NCI-H1048 (cell line): ENCODE measurements around the gene LRRC74A.

ENCODE experiments used
- DNase-seq: peaks from one replicate; lab custom pipeline; 2025; lab: John Stamatoyannopoulos, UW

LRRC74A gene

DNA sequence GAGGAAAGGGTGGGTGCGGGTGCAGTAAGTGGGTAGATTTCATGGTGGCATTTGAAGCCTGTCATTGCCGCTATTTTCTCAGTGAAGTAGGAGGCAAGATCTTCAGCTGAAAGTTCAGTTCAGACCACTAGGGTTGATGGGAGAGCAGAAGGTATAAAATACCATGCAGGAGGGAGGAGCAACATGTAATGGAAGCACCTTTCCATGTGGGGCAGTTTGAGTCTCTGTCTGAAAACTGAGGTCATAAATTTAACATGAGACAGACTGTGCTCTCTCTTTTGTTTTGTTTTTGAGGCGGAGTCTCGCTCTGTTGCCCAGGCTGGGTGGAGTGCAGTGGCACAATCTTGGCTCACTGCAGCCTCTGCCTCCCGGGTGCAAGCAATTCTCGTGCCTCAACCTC is 22.7 kb downstream of the LRRC74A start:
- DNase-seq: no peak

DNA sequence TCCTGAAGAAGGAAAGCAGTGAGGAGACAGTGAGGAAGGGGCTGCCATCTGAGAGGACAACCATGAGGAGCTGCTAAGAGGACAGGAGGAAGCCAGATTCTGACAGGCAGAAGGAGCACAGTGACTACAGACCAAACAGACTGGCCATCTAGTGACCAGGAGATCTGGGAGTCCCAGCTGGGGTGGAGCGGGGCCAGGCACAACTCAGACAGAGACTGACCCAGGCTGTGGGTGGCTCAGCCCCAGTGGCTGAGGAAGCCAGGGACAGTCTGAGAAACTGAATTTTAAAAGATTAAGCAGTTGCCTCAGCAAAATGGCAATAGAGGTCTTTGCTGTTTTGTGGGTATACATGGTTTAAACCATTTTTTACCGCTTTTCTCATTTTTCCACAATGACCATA is 28.9 kb downstream of the LRRC74A start:
- no peak for DNase-seq

DNA sequence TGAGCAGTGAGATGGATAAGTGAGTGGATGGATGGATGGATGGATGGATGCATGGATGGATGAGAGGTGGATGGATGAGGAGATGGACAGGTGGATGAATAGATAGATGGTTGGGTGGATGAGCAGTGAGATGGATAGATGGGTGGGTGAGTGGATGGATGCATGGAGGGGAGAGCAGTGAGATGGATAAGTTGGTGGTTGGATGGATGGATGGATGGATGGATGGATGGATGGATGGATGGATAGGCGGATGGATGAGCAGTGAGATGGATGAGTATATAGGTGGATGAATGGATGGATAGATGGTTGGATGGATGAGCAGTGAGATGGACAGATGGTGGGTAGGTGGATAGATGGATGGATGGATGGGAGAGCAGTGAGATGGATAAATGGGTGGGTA is 30.6 kb downstream of the LRRC74A start:
- DNase-seq: no peak

DNA sequence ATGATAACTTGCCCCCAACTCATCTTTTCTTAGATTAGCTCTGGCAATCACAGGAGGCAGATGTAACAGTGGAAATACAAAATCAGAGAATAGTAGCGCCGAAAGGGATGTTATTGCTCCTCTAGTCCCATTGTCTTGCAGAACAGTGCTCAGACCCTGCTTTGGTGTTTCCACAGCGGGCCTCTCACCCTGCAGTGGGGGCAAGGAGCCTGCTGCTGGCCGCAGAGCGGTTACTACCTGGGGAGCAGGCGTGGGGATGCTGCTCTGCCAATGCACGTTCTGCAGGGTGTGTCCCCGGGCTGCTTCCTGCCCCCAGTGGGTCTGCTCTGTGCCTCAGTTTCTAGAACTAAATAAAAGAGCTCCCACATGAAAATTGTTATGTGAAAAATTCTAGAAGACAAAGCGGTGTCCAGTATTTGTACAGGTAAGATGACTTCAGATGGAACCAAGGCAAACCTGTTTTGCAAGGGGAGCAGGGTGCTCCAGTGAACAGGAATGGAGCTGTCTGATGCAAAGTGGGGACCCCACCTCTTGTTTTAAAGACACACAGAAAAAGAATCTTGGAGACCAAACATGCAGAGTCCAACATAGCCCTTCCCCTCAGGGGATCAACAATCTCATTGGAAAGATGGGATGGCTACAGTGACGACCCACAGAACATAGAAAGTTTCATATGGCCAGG is 35.5 kb downstream of the LRRC74A start:
- DNase-seq: no peak

DNA sequence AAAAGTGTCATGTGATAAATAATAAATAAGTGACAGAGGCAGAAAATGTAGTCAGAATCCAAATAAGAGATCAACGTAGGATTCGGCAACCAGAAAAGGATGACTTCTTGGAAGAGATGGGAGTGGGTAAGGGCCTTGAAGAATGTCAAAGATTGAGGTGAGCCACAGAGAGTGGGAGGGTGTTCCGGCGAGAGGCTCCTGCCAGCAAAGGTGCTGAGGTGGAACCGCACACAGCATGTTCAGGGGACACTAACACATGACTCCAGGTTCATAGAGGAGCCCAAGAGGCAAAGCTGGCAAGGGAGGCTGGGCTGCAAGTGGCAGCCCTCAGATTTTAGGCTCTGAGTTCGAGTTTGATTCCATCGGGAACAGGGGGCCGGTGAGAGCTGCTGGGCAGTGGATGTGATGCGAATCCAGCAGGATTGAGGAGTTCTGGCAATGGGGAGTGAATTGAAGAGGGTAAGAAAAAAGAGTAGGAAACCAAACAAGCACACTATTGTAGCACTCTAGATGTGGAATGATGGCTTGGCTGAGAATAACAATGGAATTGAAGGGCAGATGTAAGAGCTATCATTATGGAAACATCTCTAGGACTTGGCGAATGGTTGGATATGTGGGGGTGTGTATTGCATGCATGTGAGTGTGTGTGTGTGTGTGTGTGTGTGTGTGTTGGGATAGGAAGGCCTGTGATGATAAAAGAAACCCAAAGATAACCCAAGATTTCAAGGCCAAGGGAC is 36.5 kb downstream of the LRRC74A start:
- no peak for DNase-seq

DNA sequence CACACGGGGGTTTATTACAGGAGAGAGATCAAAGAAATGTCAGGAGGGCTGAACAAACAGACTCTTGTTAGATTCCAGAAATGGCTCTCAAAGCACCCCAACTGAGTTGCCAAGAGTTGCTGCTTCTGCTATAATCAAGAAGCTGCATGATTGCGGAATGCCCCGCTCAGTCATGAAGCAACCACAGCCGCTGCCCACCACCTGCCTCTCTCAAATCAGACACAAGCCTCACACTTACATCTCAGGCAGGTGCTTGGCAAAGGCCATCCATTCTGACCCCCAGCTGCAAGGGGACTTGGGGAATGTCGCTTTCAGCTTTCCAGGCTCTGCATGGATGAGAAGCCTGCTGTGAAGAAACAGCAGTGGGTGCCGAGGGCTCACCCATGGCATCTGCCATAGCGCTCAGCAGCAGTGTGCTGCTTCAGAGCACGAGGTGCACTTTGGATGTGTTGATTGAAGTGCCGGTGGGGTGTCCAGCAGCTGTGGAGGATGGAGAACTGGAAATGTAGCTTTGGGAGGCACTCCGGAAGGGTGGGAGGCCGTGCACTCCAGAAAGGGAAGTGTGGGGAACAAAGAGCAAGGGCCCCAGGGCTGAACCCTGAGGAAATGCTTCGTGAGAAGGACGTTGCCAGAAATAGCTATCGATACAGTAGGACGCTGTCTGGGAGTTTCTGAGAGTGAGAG is 37.7 kb downstream of the LRRC74A start:
- no peak for DNase-seq

DNA sequence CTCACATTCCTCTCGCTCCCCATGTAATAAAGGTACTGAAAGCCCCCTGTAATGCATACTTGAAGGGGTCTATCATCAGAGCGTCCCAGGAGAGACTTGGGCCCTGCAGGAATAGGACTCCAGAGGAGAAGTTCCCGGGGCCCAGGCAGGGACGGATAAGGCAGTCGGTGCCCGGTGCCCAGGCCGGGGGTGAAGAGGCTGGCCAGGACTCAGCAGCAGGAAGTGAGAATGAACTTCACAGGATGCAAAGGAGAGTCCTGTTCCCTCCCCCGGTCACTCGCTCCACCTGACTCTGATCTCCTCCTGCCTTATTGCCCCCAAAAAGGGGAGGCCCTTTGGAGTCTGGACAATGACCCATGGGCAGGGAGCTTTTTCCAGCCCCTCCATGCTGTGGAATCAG is 40.2 kb downstream of the LRRC74A start:
- DNase-seq: no peak

DNA sequence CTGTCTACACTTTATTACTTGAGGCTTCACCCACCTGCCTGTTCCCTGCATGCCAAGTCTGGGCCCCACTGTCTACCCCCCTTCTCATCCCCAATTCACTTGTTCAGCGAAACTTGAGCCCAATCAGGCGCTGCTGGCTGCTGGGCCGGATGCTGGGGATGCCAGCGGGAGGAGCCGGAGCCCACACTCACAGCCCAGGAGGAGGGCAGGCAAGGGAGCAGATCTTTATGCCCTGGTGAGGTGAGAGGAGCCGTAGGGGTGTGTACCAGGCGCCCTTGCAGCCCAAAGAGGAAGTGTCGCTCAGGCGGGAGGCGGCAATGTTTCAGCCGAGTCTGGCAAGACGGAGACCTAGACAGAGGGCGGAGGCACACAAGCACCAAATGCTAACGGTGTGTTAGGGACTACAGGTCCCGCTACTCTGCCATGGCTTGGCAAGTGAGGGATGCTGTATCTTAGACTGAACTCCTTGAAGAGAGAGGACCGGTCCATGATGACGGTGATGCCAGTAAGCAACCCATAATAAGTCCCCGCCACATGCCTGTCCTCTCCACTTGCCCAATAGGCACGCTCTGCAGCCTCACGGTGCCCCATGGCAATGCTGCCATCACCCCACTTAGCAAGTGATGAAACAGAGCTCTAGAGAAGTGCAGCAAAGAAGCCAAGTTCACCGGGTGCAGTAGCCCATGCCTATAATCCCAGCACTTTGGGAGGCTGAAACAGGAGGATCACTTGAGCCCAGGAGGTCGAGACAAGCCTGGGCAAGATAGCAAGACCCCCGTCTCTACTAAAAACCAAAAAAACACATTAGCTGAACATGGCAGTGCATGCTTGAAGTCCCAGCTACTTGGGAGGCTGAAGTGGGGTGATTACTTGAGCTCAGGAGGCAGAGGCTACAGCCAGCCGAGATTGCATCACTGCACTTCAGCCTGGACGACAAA is 41.6 kb downstream of the LRRC74A start:
- DNase-seq: no peak

DNA sequence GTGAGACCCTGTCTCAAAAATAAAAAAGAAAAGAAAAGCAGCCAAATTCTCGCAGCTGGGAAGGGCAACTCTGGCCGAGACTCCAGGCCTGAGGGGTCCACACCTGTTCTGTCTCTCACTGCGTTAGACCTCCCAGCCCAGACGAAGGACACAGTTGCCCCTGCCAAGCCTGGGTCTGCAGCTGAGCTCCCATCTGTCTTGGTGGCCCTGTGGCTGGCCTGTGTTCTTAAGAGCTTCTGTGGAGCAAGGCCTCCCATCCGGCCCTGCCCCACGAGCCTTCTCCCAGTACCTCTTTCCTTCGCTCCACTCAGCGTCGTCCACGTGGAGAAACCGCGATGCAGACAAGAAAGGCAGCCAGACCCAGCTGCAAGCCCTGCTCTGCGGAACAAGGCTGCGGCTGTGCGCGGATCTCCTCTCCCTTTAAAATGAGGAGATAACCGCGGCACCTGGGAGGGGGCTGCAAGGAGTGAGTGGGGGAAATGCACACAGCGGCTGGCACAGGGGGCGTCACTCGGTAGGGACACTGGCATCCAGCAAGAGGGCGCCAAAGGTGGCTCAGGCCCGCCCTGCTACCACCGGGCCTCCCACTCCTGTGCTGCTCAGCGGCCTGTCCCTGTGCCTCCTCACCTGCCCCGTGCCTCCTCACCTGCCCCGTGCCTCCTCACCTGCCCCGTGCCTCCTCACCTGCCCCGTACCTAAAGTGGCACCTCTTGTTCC is 42.4 kb downstream of the LRRC74A start:
- no peak for DNase-seq

DNA sequence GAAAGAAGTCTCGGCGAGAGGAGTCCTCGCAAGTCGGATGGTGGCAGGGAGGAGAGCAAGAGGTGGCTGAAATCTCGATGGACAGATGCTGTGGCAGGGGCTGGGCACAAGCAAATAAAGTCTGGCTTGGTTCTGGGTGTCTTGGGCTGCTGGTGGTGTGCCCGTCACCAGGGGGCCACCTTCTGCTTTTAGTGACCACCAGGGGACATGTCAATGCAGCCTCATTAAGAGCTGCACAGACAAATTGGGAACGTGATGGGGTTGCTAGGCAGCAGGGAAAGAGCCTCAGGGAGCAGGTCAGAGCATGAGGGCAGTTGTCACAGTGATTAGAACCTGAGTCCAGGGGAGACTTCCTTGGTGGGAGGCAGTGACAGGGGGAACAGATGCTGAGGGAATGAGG is 44.0 kb downstream of the LRRC74A start:
- DNase-seq: no peak

DNA sequence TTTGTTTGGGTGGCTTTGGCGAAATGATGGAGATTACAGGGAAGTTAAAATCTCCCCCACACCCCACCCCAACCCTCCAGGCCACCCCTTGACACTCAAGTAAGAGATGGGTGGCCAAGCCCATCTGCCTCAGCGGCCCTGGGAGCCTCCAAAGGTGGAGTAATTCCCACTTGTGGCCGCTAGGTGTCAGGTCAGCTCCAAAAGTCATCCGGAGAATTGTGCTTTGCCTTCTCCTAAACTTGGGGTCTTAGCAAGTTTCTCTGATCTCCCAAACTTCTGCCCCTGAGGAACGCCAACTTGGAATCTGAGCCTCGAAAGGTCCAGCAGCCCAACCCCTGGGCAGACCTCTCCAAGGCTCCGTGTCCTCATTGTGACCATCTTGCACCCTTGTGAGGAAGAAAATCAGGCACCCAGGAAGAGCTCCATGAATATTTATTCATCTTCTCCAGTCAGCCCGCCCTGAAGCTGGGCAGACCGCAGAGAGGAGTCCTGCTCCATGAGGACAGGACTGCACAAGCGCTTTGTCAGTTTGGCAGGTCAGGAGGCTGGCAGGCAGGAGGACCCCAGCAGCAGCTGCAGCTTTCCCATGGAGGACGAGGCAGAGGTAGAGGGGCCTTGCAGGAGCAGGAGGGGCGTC is 46.7 kb downstream of the LRRC74A start:
- DNase-seq: peak; percentile 19

DNA sequence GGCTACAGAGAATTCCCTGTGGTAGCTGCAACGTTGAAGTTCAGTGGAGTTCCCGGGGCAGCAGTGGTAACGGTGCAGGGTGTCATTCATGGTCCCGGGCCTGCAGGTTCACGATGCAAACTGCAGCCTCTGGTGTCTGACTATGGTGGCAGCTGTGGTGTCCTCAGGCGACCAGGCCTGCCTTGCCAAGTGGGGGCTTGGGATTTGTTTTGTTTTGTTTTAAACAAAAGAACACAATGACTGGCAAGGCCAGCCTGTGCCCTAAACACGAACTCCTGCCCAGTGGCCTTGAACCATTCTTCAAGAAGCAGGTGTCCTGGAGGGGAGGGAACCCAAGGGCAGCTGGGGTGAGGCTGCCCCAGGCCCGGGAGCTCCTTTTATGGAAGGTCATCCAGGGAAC is 48.5 kb downstream of the LRRC74A start:
- DNase-seq: no peak

DNA sequence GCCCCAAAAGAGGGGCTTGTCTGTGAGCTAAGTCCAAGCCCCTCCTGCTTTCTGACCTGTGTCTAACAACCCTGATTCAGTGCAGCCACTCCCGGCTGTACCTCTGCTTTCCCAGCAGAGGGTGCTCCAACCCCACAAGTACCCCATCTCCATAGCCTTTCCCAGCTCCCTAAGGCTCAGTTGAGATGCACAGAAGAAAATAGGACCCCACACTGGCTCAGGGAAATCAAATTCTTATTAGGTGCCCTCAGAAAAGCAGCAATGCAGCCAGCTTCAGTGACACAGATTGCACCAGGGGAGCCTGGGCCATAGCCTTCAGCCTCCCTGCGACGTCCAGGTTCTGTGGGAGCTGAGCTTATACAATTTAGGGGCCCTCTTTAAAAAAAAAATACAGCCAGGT is 49.9 kb downstream of the LRRC74A start:
- peak; percentile 26 for DNase-seq

DNA sequence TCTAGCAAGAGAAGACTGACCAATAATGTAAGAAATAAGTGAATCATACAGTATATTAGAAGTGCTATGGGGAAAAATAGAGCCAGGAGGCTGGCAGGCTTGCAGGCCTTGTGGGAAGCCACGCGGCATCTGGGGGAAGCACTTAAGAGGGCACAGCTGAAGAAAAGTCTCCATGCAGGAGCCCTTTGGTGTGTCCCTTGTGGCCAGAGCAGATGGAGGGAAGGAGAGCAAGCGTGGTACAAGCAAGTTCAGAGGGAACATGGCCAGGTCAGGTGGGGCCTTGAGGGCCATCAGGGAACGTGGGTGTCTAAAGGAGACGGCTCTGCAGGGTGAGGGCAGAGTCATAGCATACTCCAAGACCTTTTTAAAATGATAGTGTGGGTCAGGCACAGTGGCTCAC is 51.7 kb downstream of the LRRC74A start:
- no peak for DNase-seq

DNA sequence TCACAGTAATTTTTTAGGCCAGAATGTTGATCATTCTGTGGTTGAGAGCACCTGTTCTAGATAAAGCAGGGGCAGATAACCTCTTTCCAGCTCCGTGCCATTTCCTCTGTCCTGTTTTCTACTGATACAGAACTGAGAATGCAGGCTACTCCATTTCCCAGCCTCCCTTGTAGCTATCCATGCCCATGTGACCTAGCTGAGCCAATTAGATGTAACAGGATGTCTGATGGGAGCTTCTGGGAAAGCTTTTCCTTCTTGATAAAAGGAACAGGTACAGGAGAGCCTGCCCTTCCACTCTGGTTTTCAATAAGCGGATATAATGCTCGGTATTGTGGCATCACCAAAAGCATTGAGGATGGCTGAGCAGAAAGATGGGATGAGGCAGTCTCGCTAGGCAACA is 54.2 kb downstream of the LRRC74A start:
- DNase-seq: no peak

DNA sequence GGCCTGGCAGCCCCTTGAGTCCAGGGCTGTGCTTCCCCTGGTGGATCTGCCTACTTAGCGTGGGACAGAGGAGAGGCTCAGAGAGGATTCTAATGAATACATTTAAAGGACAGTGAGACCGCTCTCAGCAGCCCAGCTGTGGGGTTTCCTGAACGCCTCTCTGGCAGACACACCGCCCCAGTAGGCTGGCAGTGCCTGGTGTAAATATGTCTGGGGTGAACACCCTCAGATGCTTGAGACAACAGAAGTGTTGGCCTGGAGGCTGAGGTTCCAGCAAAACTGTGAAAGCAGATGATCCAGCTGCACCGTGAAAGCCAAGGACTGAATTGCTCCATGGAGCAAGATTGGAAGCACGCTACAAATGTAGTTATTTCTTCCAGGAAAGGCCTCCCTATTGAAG is 55.1 kb downstream of the LRRC74A start:
- no peak for DNase-seq

DNA sequence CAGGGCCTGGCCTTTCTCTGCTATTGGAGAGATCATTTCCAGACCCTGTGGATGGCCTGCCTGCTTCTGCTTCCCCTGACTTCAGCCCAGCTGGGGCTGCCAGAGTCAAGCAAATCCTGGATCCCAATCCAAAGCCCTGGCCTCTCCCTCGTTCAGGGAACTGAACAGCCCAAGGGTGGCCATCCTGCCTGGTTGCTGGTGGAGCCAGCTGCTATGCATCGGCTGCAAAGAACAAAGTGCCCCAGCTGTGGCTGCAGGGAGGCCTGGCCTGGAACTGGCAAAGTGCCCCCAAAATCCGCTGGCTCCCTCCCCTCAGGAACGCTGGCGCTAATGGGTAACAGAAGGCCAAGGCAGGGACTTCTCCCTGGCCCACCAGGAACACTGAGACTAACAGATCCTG is 56.4 kb downstream of the LRRC74A start:
- DNase-seq: no peak

DNA sequence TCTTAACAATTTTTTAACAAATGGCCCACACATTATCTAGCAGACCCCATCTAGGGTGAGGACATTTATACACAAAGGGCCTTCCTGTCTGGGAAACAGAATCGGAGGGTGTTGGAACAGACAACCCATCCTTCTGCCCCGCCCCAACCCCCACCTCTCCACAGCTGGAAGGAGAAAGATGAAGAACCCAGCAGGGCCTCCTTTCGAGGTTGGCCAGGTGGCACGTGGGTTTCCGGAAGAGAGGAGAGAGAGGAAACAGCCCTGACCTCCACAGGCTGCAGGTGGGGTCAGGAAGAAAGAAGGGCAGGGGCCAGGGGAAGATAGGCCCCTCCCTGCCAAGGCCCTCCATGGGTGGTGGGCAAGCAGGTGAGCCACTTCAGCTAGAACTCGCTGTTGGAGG is 57.2 kb downstream of the LRRC74A start:
- DNase-seq: no peak

DNA sequence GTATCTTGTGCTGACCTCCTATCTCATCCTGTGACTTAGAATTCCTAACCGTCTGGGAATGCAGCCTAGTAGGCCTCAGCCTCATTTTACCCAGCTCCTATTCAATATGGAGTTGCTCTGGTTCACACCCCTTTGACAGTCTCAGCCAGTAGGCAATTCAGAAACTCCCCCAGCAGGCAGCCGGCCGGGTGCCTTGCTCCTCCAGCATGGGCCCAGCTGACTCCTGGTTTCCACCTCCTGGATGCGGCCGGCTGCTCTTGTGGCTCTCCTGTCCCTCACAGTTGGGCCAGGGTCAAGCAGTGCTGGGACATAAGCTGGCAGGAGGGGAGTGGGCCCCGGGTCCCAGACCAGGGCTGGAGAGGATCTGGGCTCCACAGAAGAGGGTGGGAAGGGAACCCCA is 58.2 kb downstream of the LRRC74A start:
- DNase-seq: no peak

DNA sequence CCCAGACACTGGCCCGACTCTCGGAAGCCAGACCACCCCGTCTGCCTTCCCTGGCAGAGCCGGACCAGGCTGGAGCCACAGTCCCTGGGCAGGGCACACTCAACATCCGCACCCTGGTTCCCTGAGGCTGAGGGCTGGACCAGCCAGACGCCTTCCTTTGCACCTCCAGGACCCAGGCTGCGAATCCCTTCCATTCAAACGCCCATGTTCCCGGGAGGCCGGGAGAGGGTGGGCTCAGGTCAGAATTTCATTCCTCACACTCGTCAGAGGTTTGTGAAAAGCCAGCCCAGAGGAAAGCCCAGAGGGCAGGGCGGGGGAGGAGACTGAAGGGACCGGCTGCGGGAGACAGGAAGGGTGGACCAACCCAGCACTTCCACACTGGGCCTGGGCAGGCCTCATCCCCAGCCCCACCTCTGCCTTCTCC is 58.7 kb downstream of the LRRC74A start:
- DNase-seq: no peak

DNA sequence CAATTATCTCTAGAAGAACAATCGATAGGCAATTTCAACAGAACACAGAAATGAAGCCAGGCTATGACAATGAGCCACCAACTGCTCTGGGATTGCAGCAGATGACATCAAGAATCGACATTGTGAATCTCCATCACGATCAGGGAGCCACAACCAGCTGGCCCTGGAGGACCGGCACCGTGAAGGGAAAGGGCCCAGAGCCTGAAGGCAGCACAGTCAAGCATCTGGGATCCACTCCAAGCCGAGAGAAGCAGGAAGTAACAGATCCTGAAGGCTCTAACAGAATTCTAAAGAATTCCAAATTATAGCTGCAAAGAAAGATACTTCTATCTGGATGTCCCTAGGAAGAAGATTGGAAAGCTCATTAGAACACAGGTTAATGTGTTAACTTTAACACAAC is 61.0 kb downstream of the LRRC74A start:
- DNase-seq: no peak
